Stimulated activated CD4-positive, alpha-beta T cell treated with anti-CD3 and anti-CD28 coated beads, Interleukin-1b, Interleukin-23, amount 100 ng/mL, for 48 hours (primary cell): Measurements from ENCODE around the gene PITPNC1.

ENCODE experiments used
- DNase-seq: peaks from one replicate; pipeline ENCODE4 v3.0.0-alpha.2; 2020

The PITPNC1 gene

DNA sequence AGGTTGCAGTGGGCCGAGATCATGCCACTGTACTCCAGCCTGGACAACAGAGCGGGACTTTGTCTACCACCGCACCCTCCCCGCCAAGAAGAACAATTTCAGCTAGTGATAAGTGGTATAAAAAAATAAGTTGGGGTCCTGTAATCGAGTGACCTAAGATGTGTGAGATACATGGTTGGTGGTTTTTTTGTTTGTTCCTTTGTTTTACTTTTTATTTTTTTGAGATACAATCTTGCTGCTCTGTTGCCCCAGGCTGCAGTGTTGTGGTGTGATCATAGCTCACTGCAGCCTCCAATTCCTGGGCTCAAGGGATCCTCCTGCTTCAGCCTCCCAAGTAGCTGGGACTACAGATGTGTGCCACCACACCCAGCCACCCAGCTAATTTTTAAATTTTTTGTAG, 58.7 kb downstream of the PITPNC1 start:
- DNase-seq = no peak

DNA sequence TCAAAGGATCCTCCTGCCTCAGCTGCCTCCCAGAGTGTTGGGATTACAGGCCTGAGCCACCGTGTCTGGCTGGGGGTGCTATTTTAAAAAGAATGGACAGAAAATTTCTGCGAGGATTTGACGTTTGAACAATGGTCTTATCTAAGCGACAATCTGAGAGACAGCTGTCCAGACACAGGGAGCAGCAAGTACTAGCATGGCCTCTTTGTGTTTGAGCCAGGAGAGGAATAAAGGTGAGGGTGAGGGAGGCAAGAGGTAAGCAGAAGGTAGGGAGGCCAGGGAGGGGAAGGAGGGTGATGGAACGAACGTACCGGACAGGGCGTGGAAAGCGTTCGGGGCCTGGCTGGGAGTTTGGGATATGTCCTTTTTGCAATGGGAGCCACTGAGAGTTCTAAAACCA, 59.2 kb downstream of the PITPNC1 start:
- no peak for DNase-seq

DNA sequence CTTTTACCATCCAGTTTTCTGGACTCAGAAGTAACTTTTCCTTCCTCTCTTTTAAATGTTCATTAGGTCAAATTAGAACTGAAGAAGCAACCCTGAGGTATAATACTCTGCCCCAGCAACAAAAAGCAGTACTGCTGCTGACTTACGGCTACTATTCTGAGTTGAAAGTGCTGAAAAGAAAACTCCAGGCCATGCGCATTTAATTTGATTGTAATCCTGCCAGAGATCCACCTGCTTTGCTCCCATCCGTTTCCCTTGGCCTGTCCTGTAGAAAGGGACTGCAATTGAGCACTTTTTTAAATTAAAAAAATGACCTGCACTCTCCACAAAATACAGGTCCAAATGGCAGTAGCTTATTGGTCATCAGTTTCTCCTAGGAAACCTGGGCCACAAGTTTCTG, 61.6 kb downstream of the PITPNC1 start:
- no peak for DNase-seq

DNA sequence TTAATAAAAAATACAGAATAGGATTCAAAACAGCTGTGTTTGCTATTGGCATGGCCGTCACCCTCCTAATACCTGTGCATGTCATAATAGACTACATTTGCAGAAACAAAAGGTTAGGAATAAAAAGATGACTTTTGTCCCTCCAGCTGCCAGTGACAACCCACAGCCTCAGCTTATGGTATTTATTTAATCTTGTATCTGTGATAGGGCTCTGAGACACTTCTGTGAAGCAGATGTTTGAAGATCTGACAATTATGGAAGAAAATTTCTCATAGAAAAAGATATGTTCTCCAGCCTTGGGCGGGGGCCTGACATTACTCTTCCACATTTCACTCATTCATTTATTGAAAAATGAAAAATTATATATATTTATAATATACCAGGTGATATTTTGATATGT, 62.2 kb downstream of the PITPNC1 start:
- DNase-seq = no peak

DNA sequence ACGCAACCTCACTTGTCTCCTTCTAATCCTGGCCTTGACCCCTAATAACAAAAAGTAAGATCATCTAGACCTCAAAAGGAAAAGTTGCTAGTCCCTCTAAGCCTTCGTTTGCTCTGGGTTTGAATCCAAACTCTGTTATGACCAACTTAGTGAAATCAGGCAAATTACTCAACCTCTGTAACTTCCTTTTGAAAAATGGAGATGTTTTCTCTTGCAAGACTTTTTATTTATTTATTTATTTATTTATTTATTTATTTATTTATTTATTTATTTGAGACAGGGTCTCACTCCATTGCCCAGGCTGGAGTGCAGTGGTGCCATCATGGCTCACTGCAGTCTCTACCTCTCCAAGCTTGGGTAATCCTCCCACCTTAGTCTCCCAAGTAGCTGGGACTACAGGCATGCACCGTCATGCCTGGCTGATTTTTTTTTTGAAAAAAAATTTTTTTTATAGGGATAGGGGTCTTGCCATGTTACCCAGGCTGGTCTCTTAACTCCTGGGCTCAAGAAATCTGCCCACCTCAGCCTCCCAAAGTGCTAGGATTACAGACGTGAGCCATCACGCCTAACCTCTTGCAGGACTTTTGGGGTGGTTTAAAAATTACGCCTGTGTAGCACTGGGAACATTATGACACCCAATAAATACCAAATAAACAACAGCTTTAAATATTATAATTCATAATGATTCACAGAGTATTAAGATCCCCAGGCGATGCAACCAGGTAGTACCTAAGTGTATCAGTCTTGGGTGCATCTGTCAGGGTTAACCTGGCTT, 63.4 kb downstream of the PITPNC1 start:
- DNase-seq = no peak

DNA sequence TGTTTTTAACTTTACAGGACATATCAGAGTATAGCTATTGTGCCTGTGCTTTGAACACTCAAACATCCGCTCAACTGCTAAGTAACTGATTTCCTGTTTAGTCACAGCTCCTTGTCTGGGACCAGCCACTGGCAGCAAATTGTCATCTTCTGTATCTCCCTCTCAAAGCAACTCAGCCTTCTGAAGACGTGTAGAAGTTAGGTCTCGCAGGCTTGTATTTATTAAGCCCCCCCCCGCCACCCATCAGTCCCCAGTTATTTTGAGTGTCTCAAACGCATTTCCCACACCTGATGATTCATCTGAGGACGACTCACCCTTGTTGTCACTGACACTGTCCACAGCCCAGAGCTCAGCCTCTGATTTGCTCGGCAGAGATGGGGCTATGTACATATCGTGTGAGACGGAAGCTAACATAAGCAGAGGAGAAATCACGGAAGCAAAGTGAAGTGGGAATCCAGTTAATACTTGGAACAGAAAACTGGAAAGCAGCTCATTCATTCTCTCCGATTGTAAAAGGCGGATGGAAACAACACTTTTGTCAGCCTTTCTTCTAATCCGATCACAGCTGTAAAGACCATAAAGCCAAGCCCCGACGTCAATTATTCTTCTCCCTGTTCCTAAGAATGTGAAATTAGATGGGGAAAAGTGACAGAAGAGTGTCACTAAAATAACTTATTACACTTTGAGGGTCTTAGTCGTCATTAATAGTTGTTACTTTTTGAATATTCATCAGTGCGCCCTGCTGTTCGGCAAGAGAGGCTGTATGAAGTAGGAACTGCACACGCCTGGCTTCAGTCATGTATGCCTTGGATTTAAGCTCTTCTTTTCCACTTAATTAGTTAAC, 64.2 kb downstream of the PITPNC1 start:
- DNase-seq = peak; percentile 83

DNA sequence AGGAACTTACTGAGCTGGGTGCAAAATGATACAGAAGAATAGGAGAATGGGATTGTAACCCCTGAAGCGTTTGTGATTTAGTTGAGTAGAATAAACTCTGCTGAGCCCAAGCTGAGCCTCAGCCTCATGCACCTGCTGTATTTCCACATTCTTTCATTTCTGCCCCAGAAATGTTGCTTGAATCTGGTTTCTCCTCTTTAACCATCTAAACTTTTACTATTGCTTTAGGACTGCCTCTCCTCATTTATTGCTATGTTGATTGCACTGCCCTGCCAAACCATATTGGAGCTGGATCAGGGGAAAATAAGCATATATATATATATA, 64.8 kb downstream of the PITPNC1 start:
- no peak for DNase-seq

DNA sequence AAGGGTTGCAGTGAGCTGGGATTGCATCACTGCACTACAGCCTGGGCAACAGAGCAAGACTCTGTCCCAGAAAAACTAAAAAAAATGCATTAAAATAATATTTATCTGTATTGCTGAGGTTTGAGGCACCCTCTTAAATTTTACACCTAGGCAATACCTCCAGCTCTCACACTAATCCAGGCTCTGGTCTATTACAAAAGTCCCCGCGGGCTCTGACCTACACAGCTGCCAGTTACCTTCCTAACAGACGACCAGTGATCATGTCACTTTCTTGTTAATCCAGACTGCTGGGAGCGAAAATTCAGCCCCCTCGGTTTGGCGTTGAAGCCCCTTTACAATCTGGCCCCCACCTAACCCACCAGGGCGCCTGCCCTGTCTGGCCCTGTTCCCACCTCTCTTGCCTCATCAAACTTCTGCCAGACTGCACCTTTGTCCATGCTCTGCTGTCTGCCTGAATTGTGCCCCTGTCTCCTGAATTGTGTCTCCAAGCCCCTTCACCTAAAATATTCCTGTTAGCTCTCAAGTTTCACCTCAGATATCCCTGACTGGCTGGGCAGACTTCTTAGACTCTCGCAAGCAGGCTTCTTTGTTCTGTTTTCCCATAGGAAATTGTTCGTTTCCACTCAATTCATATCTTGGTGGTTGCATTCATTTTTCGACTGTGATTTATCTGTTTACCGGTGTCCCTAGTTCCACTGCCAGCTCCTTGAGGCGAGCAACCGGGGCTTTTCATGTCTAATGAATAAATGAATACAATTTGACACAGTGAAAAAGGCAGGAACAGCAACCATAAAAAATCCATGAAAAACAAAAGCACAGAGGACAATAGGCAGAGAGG, 65.9 kb downstream of the PITPNC1 start:
- DNase-seq = no peak

DNA sequence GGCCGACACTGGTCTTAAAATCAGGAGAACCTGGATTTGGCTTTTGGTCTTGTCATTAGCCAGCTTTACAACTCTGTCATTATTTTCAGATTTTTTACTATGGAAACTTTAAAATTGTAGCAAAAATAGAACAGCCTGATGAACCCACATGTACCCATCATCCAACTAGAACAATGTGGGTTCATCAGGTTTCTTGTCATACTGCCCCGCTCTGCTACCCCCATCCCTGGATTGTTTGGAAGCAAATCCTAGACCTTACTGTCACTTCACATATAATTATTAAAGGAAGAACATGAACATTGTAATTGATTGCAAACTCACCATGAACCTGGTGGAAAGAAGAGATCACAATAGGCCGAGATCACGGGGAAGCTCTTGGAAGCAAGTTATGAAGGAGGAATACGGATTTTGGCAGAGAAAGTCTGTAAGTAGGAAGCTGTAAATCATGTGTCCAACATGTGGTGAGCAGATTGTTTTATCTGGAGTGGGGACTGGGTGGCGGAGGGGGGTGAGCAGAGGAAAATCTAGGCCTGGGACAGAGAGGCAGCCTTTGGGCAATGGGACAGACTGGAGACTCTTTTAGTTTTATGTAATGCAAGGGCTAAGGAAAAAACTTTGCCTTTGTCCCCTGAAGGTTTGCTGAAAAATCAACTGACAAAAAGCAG, 67.0 kb downstream of the PITPNC1 start:
- DNase-seq = no peak

DNA sequence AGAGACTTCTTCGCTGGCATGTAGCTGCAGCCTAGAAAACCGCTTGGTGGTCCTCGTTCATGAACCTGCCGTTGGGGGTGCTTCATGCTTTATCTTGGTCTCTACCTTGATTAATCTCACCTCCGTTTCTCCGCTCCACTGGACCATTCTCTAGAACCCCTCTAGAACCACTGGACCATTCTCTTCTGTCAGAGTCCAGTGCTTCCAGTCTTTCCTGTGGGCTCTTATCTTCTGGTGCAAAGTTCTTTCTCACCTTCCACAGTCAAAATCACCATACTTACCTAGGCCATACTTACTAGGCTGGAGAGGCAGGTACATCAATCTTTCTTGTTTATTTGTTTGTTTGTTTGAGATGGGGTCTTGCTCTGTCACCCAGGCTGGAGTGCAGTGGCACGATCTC, 71.4 kb downstream of the PITPNC1 start:
- no peak for DNase-seq

DNA sequence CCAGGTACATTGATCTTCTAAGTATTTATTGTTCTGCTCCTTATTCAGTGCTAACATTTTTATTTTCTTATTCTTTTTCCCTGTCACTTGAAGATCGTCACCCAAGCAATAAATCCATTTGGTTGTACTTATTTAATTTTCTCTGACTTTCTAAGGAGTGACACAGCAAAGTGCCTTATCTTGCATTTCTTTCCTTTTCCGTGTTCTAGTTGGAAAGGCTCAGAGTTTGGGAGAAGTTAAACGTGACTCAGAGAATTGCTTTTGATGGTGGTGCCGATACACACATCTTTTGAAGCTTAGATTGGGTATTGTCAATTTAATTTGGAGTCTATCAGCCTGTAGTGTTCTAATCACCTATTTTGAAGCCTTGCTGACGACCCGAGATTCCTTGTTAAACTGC, 72.0 kb downstream of the PITPNC1 start:
- no peak for DNase-seq

DNA sequence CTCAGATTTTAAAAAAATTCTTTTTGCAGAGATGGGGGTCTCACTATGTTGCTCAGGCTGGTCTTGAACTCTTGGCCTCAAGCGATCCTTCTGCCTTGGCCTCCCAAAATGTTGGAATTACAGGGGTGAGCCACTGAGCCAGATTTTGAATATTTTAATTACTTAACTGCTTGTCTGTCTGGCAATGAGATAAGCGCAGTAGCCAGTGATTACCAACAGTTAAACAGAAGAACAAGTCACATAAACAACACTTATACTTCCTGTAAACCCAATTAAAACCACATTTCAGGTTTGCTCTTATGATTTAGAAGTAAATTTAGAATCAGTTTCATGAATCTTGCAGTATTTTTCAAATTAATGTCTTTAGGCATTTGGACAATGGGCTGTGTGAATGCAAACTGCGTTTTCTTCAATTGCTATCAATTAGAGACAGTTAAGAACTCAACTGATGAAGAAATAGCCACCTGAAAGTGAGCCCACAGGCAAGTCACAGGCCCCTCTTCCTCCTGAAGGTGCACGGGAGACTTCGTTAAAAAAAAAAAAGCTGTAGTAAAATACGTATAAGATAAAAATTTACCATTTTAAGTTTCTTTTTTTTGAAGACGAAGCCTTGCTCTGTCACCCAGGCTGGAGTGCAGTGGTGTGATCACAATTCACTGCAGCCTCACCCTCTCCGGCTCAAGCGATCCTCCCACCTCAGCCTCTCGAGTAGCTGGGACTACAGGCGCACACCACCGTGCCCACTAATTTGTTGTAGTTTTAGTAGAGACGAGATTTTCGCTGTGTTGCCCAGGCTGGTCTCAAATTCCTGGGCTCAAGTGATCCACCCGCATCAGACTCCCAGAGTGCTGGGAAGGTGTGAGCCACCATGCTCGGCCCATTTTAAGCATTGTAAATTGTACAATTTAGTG, 73.0 kb downstream of the PITPNC1 start:
- DNase-seq = no peak

DNA sequence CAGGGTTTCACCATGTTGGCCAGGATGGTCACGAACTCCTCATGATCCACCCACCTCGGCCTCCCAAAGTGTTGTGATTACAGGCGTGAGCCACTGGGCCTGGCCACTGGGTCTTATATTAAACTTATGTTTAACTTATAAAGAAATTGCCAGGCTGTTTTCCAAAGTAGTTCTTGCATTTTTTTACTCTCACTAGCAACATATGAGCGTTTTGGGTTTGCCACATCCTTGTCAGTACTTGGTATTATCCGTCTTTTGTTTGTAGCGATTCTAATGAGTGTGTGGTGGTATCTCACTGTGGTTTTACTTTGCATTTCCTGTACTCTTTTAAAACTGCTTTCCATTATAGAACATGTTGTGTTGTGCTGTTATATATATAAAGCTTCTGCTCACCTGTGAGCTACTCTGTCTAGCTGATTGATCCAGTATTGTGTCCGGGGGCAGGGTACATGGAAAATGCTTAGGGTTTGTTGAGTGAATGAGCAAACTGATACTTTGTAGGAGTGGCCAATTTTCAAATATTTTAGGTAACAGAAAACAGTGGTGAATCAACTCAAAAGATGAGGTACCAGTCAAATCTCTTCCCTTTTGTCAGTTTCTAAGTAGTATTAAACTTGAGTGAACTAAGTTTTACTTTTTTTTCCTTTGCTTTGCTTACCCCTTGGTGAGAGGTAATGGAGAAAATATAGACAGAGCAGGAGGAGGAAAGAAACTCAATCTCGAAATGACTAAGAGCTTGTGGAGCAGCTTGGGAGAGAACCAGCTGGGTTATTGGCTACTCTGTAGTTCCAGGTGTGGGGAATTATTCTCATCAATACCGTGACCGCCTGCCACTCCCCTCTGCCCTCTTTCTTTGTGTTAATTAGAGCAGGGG, 75.8 kb downstream of the PITPNC1 start:
- peak; percentile 34 for DNase-seq

DNA sequence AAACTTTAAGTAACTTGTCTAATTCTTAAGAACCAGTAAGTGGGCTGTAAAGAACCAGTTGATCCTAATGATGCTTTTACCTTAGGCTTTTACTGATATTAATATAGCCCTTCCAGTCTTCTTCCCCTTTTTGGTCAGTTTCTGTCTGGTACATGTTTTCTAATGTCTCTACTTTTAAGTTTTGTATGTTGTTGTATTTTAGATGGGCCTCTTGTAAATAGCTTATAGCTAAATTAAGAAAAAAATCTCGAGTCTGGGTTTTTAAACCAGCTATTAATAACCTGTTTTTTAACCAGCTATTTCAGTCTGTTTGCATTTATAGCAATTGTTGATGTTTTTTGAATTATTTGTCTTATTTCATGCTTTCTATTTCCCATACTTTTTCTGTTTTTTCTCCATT, 79.0 kb downstream of the PITPNC1 start:
- DNase-seq = no peak

DNA sequence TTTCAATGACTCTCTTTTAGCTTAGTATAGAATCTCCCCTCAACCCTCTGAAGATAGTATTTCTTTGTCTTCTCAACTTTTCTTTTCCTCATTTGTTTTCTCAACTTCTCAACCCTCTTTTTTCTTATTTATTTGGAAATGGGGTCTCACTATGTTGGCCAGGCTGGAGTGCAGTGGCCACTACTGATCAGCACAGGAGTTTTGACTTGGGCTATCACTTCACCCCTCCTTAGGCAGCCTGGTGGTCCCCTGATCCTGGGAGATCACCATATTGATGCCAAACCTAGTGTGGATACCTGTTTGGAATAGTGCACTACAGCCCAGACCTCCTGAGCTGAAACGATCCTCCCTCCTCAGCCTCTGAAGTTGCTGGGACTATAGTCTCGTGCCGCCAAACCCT, 79.8 kb downstream of the PITPNC1 start:
- DNase-seq = no peak

DNA sequence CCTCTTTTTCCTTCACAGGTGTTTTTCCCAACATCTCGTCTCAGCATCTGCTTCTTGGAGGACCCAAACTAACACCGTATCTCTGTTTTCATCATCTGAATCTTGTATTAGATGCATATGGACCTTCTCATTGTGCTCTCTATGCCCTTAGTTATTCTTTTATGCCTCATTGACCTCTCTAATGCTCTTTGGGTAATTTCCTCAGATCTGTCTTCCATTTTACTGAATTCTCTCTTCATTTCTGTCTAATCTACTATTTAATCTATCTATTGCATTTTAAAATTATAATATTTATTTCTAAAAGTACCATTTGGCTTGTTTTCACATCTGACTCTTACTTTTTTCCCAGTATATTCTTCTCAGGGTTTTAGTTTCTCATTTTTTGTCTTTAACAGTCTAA, 81.1 kb downstream of the PITPNC1 start:
- DNase-seq = no peak

DNA sequence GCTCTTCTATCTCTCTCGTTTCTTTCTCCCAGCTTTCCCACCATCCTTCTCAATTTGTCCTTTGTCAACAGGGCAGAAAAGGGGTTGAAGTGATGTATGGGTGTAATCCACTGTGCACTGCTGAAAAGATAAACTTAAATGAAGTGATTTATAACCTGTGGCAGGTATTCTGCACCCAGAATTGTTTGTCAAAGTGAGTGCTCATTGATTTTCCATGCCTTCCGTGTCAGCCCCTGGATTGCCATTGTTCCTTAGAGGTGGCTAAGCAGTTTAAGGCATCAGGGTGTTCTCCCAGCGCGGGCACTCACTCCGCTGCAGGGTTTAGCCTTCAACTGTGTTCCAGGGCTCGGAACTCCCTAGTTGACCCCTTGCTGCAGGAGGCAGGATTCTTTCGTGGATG, 82.9 kb downstream of the PITPNC1 start:
- no peak for DNase-seq

DNA sequence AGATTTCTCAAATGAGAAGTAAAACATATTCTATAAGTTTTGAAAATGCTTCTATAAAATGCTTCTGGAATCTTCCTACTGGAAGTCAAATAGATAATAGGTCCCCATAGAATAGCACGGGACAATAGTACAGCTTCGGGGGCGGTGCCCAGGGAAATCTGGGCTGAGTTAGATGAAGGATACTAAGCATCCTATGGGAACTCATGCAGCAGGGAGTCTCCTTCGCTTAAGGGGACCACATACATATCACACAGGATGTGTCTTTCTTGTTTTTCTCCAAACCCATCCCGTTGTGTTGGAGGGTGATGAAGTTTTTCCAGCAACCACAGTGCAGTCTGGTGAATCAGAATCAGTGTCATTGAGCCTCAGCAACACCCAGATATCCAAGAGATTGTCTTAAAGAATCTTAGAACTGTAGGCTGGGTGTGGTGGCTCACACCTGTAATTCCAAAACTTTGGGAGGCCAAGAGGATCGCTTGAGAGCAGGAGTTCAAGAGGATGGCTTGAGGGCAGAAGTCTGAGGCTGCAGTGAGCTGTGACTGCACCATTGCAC, 84.2 kb downstream of the PITPNC1 start:
- DNase-seq = peak; percentile 50

DNA sequence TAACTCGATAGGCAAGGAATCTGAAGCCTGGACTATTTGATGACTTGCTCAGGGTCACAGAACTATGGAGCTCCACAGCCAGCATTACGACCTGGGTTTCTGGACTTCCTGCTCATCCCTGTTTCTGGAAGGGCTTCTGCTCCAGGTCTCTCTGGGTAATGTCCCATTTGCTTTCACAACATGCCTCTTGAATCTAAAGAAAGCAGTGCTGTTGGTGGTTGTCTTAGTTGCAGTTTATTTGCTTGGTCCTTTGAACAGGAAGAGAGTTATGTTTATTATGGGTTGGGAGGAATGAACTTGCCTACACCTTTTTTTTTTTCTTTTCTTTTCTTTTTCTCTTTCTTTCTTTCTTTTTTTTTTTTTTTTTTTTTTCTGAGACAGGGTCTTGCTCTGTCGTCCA, 84.8 kb downstream of the PITPNC1 start:
- no peak for DNase-seq

DNA sequence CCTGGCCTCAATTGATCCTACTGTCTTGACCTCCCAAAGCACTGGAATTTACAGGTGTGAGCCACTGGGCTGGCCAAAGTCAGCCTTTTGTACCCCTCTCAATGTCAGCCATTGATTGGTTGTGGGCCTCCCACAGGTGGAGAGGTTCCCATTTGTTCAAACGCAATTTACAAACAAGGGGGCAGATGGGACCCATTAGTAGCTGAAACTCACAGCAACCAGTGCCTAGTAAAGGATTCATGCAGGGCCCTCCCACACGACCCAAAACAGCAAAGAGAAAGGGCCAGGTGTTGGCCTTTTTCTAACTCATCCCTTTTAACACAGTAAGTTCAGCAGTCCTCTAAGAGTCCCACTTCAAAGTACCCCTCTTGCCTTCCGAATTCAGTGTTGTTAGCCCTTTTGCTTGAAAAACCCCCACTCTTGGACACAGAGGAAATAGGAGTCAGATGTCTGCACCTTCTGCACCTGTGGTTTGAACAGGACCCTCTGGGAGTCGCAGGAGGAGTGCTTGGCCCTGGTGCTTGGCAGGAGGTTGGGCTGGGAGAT, 89.2 kb downstream of the PITPNC1 start:
- no peak for DNase-seq
